K562 (cell line): ENCODE results near the gene ZNF652. TPM values are rescaled to one million over a fixed set of nuclear protein-coding genes. Genes with fewer than 3 reads are reported as not detected.
A peak's percentile ranks its signal among the peaks of the same experiment; 100 is the strongest.

ENCODE experiments used
- ATAC-seq: fragments of 200-7000 bp; cut with Tn5 transposase; 3 replicates; pipeline ENCODE4 v1.9.1; 2020; ENCODE audit warnings: moderate library complexity
- BruUV-seq: library from RNA; stranded (reverse); fragments of 400-500 nt; replicated peaks from 2 replicates; lab custom pipeline; 2021; lab: Mats Ljungman, UMichigan
- CTCF ChIA-PET: fragments of 300-600 bp; formaldehyde crosslinking; extraction: SDS; loops from one replicate; lab custom pipeline; 2021; ENCODE audit warnings: low intra/inter-chr PET ratio; lab: Yijun Ruan, JAX
- POLR2A ChIA-PET: fragments of 300-600, 350-650 bp; sonication (Branson Sonifier 250); formaldehyde crosslinking; extraction: SDS; loops from one replicate; lab custom pipeline; 2021; ENCODE audit warnings: antibody characterized with exemption, inconsistent platforms; lab: Yijun Ruan, JAX
- DNase-seq, 4 experiments: peaks; one replicate each; pipeline versions ENCODE4 v3.0.0 to v3.0.0-alpha.2; 2011 to 2018; ENCODE audit warnings: low spot score in 3 of 4, mixed read lengths in 3 of 4; ENCODE audit errors: extremely low read depth in 1 of 4
- FAIRE-seq: peaks from 2 replicates; lab custom pipeline; 2011; peaks lifted over from hg19 to GRCh38; lab: Jason Lieb, UNC
- H2AFZ ChIP-seq: 2 replicates; pipeline ENCODE4 v1.6.0; 2011; ENCODE audit warnings: low read depth, low read length, control low read depth, inconsistent platforms
- H3K27ac ChIP-seq: fragments of 200-600 bp; 3 replicates; pipeline ENCODE4 v1.8.0; 2011; ENCODE audit warnings: low read depth, mild to moderate bottlenecking, control low read depth, inconsistent platforms, low read length, moderate library complexity, mixed read lengths; ENCODE audit errors: extremely low read depth
- H3K27me3 ChIP-seq, 2 experiments: fragments of 300-600 bp in 1 of 2; 2 replicates in 1 of 2; 3 replicates in 1 of 2; pipeline versions ENCODE4 v1.6.0 to v1.8.0; 2011; ENCODE audit warnings: inconsistent platforms in 2 of 2, low read length in 2 of 2, mild to moderate bottlenecking in 1 of 2, mixed read lengths in 1 of 2, moderate library complexity in 1 of 2; ENCODE audit not compliant: control insufficient read depth in 2 of 2, insufficient read depth in 2 of 2
- H3K36me3 ChIP-seq: fragments of 300-600 bp; 3 replicates; pipeline ENCODE4 v1.8.0; 2011; ENCODE audit warnings: mild to moderate bottlenecking, low read length, inconsistent platforms; ENCODE audit not compliant: control insufficient read depth, insufficient read depth
- H3K4me1 ChIP-seq, 2 experiments: fragments of 200-600 bp in 1 of 2; replicated peaks in 1 of 2; 2 replicates in 1 of 2; 3 replicates in 1 of 2; pipeline versions ENCODE4 v1.5.1 to v1.8.0; 2011; ENCODE audit warnings: inconsistent platforms in 2 of 2, low read length in 2 of 2, mild to moderate bottlenecking in 1 of 2, mixed read lengths in 1 of 2, moderate library complexity in 1 of 2; ENCODE audit not compliant: control insufficient read depth in 2 of 2, insufficient read depth in 2 of 2
- H3K4me2 ChIP-seq: 2 replicates; pipeline ENCODE4 v1.6.1; 2011; ENCODE audit warnings: low read length, control low read depth, inconsistent platforms, mixed read lengths; ENCODE audit not compliant: insufficient read depth
- H3K4me3 ChIP-seq: fragments of 200-600 bp; sonication (generic), shearing (Covaris generic); 2 replicates; pipeline ENCODE4 v1.5.1; 2016; ENCODE audit warnings: control low read depth, inconsistent platforms
- H3K79me2 ChIP-seq: fragments of 200-600 bp; 3 replicates; pipeline ENCODE4 v1.8.0; 2011; ENCODE audit warnings: low read length, inconsistent platforms; ENCODE audit not compliant: control insufficient read depth, insufficient read depth
- H3K9ac ChIP-seq, 2 experiments: 2 replicates each; pipeline versions ENCODE4 v1.6.0 to v1.6.1; 2011; ENCODE audit warnings: low read depth in 2 of 2, low read length in 2 of 2, control low read depth in 1 of 2, inconsistent platforms in 1 of 2, mild to moderate bottlenecking in 1 of 2, mixed read lengths in 1 of 2; ENCODE audit not compliant: insufficient read depth in 1 of 2
- H3K9me1 ChIP-seq: one replicate; pipeline ENCODE4 v1.6.0; 2011; ENCODE audit warnings: inconsistent platforms, mild to moderate bottlenecking, low read length, moderate library complexity; ENCODE audit not compliant: control insufficient read depth, insufficient read depth
- H3K9me3 ChIP-seq: replicated peaks from 2 replicates; pipeline ENCODE4 v1.5.1; 2011; ENCODE audit warnings: low read depth, low read length, inconsistent platforms; ENCODE audit not compliant: control insufficient read depth, insufficient read depth
- H4K20me1 ChIP-seq: replicated peaks from 2 replicates; pipeline ENCODE4 v1.6.1; 2011; ENCODE audit warnings: low read length, inconsistent platforms, mixed read lengths; ENCODE audit not compliant: control insufficient read depth, insufficient read depth
- CBFB ChIP-seq: sonication (generic); formaldehyde crosslinking; IDR thresholded peaks from 2 replicates; pipeline ENCODE4 v1.4.0; 2020; ENCODE audit warnings: mild to moderate bottlenecking, missing genetic modification reagents
- GATAD2B ChIP-seq: fragments of 450-650 bp; IDR thresholded peaks from 2 replicates; pipeline ENCODE4 v1.6.1; 2017; ENCODE audit warnings: mild to moderate bottlenecking, borderline replicate concordance
- KLF10 ChIP-seq: fragments of 250-450 bp; sonication (Bioruptor Pico); IDR thresholded peaks from 2 replicates; pipeline ENCODE4 v1.6.1; 2021; ENCODE audit warnings: matching md5 sums
- POLR2A ChIP-seq: fragments of 450-650 bp; conservative IDR thresholded peaks from 2 replicates; pipeline ENCODE4 v1.6.1; 2016
- ZEB2 ChIP-seq: fragments of 450-650 bp; IDR thresholded peaks from 2 replicates; pipeline ENCODE4 v1.6.1; 2016
- WGBS: fragments of 100-300 bp; shearing (Covaris generic); methylation state at CpG from one replicate; pipeline ENCODE4 v1.1.6; 2016; ENCODE audit warnings: low coverage, mixed read lengths; ENCODE audit not compliant: insufficient coverage; ENCODE audit errors: missing lambda C conversion rate; 5-methylcytosine and 5-hydroxymethylcytosine counted together
- in situ Hi-C: fragments of 300-500 bp; cut with MboI; formaldehyde crosslinking; loops from 4 replicates; pipeline ENCODE4 v1.15.0; 2018; ENCODE audit warnings: inconsistent platforms, mixed read lengths
- intact Hi-C: fragments of 100-400 bp; cut with micrococcal nuclease; formaldehyde crosslinking; loops from 2 replicates; pipeline ENCODE4 v1.14.2; 2022
- microRNA-seq: library from miRNA; unstranded; fragments of <30 nt; microRNA quantifications from one replicate; pipeline ENCODE4, GENCODE V29; 2018; ENCODE audit warnings: borderline microRNAs expressed
- polyA plus RNA-seq, 8 experiments: library from polyadenylated mRNA; depleted of rRNA in 4 of 8; stranded (reverse) in 5 of 8; unstranded in 3 of 8; fragments of >200 nt; fragmentation: Nextera tagmentation in 2 of 8; fragmentation: Illumina TruSeq in 1 of 8; extraction: Ambion mirVana in 2 of 8; extraction: Trizol in 1 of 8; gene quantifications; 2 replicates each; pipeline versions ENCODE4 v1.2.1 to v1.2.3, GENCODE V29; 2011 to 2014; ENCODE audit warnings: inconsistent platforms in 1 of 8, missing spikeins in 1 of 8
- small RNA-seq: library from RNA; depleted of rRNA; stranded (forward); fragments of <200 nt; gene quantifications from one replicate; pipeline ENCODE3, GENCODE V24; 2014
- total RNA-seq, 7 experiments: library from RNA; depleted of rRNA in 6 of 7; stranded (reverse); fragments of >200 nt in 6 of 7; fragmentation: Illumina TruSeq in 2 of 7; extraction: Trizol in 2 of 7; gene quantifications; 2 replicates each; pipeline versions ENCODE4 v1.2.1 to v1.2.3, GENCODE V29; 2011 to 2021; ENCODE audit warnings: low replicate concordance in 1 of 7
- TF ChIP-seq, protein P1 (sequence below), 2 experiments: fragments of 200-800 bp in 1 of 2; sonication (Bioruptor generic) in 1 of 2; sonication (generic) in 1 of 2; formaldehyde crosslinking in 1 of 2; IDR thresholded peaks in 1 of 2; conservative IDR thresholded peaks in 1 of 2; 2 replicates each; pipeline versions ENCODE4 v1.5.0 to v1.6.1; 2016 to 2020; ENCODE audit warnings: missing compliant biosample characterization in 1 of 2, missing genetic modification characterization in 1 of 2, missing genetic modification reagents in 1 of 2
- TF ChIP-seq, protein P2 (sequence below), 2 experiments: fragments of 250-450 bp in 1 of 2; fragments of 450-650 bp in 1 of 2; sonication (Bioruptor Pico) in 1 of 2; IDR thresholded peaks; 2 replicates each; pipeline versions ENCODE4 v1.6.1 to v1.8.0; 2016 to 2021; ENCODE audit warnings: mild to moderate bottlenecking in 2 of 2, moderate library complexity in 2 of 2, missing compliant biosample characterization in 1 of 2, missing genetic modification characterization in 1 of 2

ZNF652 gene
- total and polyA plus RNA-seq, 9 of the 15 experiments (the other 6 are each of a cell fraction or from before 2014, with no cell fraction given) = 5.1 to 15.5 (median 7.8) TPM

GRCh38 chr17:49244839-49245238, 117.2 kb downstream of the ZNF652 start:
- no peak for ATAC-seq
- TF ChIP-seq ZEB2 = no peak
- TF ChIP-seq POLR2A = no peak
- TF ChIP-seq, protein P1, sequence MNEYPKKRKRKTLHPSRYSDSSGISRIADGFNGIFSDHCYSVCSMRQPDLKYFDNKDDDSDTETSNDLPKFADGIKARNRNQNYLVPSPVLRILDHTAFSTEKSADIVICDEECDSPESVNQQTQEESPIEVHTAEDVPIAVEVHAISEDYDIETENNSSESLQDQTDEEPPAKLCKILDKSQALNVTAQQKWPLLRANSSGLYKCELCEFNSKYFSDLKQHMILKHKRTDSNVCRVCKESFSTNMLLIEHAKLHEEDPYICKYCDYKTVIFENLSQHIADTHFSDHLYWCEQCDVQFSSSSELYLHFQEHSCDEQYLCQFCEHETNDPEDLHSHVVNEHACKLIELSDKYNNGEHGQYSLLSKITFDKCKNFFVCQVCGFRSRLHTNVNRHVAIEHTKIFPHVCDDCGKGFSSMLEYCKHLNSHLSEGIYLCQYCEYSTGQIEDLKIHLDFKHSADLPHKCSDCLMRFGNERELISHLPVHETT (CRISPR knock-in tag; conservative IDR thresholded peaks at IDR 0.05 in 1 of 2, IDR thresholded peaks at IDR 0.05 in 1 of 2) = no peak
- TF ChIP-seq KLF10 (CRISPR knock-in tag) = no peak
- no peak for TF ChIP-seq CBFB (CRISPR knock-in tag)
- TF ChIP-seq GATAD2B = no peak
- TF ChIP-seq, protein P2, sequence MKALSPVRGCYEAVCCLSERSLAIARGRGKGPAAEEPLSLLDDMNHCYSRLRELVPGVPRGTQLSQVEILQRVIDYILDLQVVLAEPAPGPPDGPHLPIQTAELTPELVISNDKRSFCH (CRISPR knock-in tag; IDR thresholded peaks at IDR 0.05) = no peak
- TF ChIP-seq, protein P2 (tag; IDR thresholded peaks at IDR 0.05) = no peak
- in situ Hi-C loops = no loop called here
- Histone ChIP-seq H2AFZ (peak overlapping the region; percentile 24; the same call in 1 of the 2 replicates), H3K9ac (no peak overlapping the region; a peak in 1 of 4 replicates), H3K36me3 (no peaks in the 10 kb centered on the region), H3K79me2 (no peaks in the 10 kb centered on the region), H3K4me1 (peaks cover 19 to 20% of the 10 kb centered on the region in 2 experiments), H3K4me2 (no peak overlapping the region), H3K9me1 (no peaks in the 10 kb centered on the region), H4K20me1 (no peaks in the 10 kb centered on the region), H3K9me3 (no peaks in the 10 kb centered on the region), H3K4me3 (no peak overlapping the region), H3K27me3 (no peaks in the 10 kb centered on the region), H3K27ac (no peak overlapping the region)
- no peak for FAIRE-seq
- ChIA-PET CTCF (no interaction called here), POLR2A (no interaction called here)
- BruUV-seq = no TSS peak
- 31% methylated on average over 4 of the region's 4 CpGs for WGBS
- intact Hi-C loops = no loop called here
- no peak for DNase-seq

Small RNA genes lying within 50 kb of the gene (microRNA-seq; reads per million reads assigned to microRNA genes)
- not detected for gene MIR6129

Small RNA genes lying within 50 kb of the gene (small RNA-seq; reads per million reads assigned to genes)
- gene MIR6129 = not detected

Other genes with a start within 250 kb of the ZNF652 start
- not detected in 2 replicates for gene B4GALNT2, start 229.5 kb downstream of the ZNF652 start, total RNA-seq (2014; rRNA removed)
- gene B4GALNT2, start 229.5 kb downstream of the ZNF652 start, total RNA-seq (2014; rRNA removed; fragmentation: Illumina TruSeq; extraction: Trizol) = not detected in 2 replicates
- not detected in 2 replicates for gene B4GALNT2, start 229.5 kb downstream of the ZNF652 start, total RNA-seq (2015; rRNA removed; fragmentation: Illumina TruSeq; extraction: Trizol)
- gene B4GALNT2, start 229.5 kb downstream of the ZNF652 start, total RNA-seq (2021) = 0.04 TPM in 1 of 2 replicates, not detected in the other
- not detected in 2 replicates for gene B4GALNT2, start 229.5 kb downstream of the ZNF652 start, polyA plus RNA-seq (2011; rRNA removed)
- gene B4GALNT2, start 229.5 kb downstream of the ZNF652 start, polyA plus RNA-seq (2014; fragmentation: Illumina TruSeq; extraction: Trizol) = not detected in 2 replicates
- gene B4GALNT2, start 229.5 kb downstream of the ZNF652 start, polyA plus RNA-seq (2014; fragmentation: Nextera tagmentation; extraction: Ambion mirVana) = not detected
- not detected in 2 replicates for gene B4GALNT2, start 229.5 kb downstream of the ZNF652 start, polyA plus RNA-seq (2014; rRNA removed)
- not detected in 2 replicates for gene GNGT2, start 151.7 kb downstream of the ZNF652 start, total RNA-seq (2014; rRNA removed)
- not detected in 2 replicates for gene GNGT2, start 151.7 kb downstream of the ZNF652 start, total RNA-seq (2014; rRNA removed; fragmentation: Illumina TruSeq; extraction: Trizol)
- not detected in 2 replicates for gene GNGT2, start 151.7 kb downstream of the ZNF652 start, total RNA-seq (2015; rRNA removed; fragmentation: Illumina TruSeq; extraction: Trizol)
- not detected in 2 replicates for gene GNGT2, start 151.7 kb downstream of the ZNF652 start, total RNA-seq (2021)
- gene GNGT2, start 151.7 kb downstream of the ZNF652 start, polyA plus RNA-seq (2011; rRNA removed) = not detected in 2 replicates
- gene GNGT2, start 151.7 kb downstream of the ZNF652 start, polyA plus RNA-seq (2014; fragmentation: Illumina TruSeq; extraction: Trizol) = not detected in 2 replicates
- not detected for gene GNGT2, start 151.7 kb downstream of the ZNF652 start, polyA plus RNA-seq (2014; fragmentation: Nextera tagmentation; extraction: Ambion mirVana)
- not detected in 2 replicates for gene GNGT2, start 151.7 kb downstream of the ZNF652 start, polyA plus RNA-seq (2014; rRNA removed)
- gene ABI3, start 151.5 kb downstream of the ZNF652 start, total RNA-seq (2014; rRNA removed) = not detected in 2 replicates
- gene ABI3, start 151.5 kb downstream of the ZNF652 start, total RNA-seq (2014; rRNA removed; fragmentation: Illumina TruSeq; extraction: Trizol) = not detected in 2 replicates
- not detected in 2 replicates for gene ABI3, start 151.5 kb downstream of the ZNF652 start, total RNA-seq (2015; rRNA removed; fragmentation: Illumina TruSeq; extraction: Trizol)
- 0.09 TPM in 1 of 2 replicates, not detected in the other for gene ABI3, start 151.5 kb downstream of the ZNF652 start, total RNA-seq (2021)
- not detected in 2 replicates for gene ABI3, start 151.5 kb downstream of the ZNF652 start, polyA plus RNA-seq (2011; rRNA removed)
- not detected in 2 replicates for gene ABI3, start 151.5 kb downstream of the ZNF652 start, polyA plus RNA-seq (2014; fragmentation: Illumina TruSeq; extraction: Trizol)
- gene ABI3, start 151.5 kb downstream of the ZNF652 start, polyA plus RNA-seq (2014; fragmentation: Nextera tagmentation; extraction: Ambion mirVana) = not detected
- gene ABI3, start 151.5 kb downstream of the ZNF652 start, polyA plus RNA-seq (2014; rRNA removed) = not detected in 2 replicates
- gene PHOSPHO1, start 131.5 kb downstream of the ZNF652 start, total RNA-seq (2014; rRNA removed) = 0.16 TPM in 1 of 2 replicates, not detected in the other
- gene PHOSPHO1, start 131.5 kb downstream of the ZNF652 start, total RNA-seq (2014; rRNA removed; fragmentation: Illumina TruSeq; extraction: Trizol) = not detected in 2 replicates
- 0.07 TPM in 1 of 2 replicates, not detected in the other for gene PHOSPHO1, start 131.5 kb downstream of the ZNF652 start, total RNA-seq (2015; rRNA removed; fragmentation: Illumina TruSeq; extraction: Trizol)
- gene PHOSPHO1, start 131.5 kb downstream of the ZNF652 start, total RNA-seq (2021) = 0.13 TPM in 1 of 2 replicates, not detected in the other
- 0.06 TPM in 1 of 2 replicates, not detected in the other for gene PHOSPHO1, start 131.5 kb downstream of the ZNF652 start, polyA plus RNA-seq (2011; rRNA removed)
- not detected in 2 replicates for gene PHOSPHO1, start 131.5 kb downstream of the ZNF652 start, polyA plus RNA-seq (2014; fragmentation: Illumina TruSeq; extraction: Trizol)
- not detected for gene PHOSPHO1, start 131.5 kb downstream of the ZNF652 start, polyA plus RNA-seq (2014; fragmentation: Nextera tagmentation; extraction: Ambion mirVana)
- gene PHOSPHO1, start 131.5 kb downstream of the ZNF652 start, polyA plus RNA-seq (2014; rRNA removed) = not detected in 2 replicates
- 252 and 320 TPM in 2 replicates for gene PHB1, start 52.6 kb upstream of the ZNF652 start, total RNA-seq (2014; rRNA removed)
- gene PHB1, start 52.6 kb upstream of the ZNF652 start, total RNA-seq (2014; rRNA removed; fragmentation: Illumina TruSeq; extraction: Trizol) = 307 and 349 TPM in 2 replicates
- gene PHB1, start 52.6 kb upstream of the ZNF652 start, total RNA-seq (2015; rRNA removed; fragmentation: Illumina TruSeq; extraction: Trizol) = 259 and 265 TPM in 2 replicates
- gene PHB1, start 52.6 kb upstream of the ZNF652 start, total RNA-seq (2021) = 447 and 460 TPM in 2 replicates
- 818 and 879 TPM in 2 replicates for gene PHB1, start 52.6 kb upstream of the ZNF652 start, polyA plus RNA-seq (2011; rRNA removed)
- gene PHB1, start 52.6 kb upstream of the ZNF652 start, polyA plus RNA-seq (2014; fragmentation: Illumina TruSeq; extraction: Trizol) = 486 and 570 TPM in 2 replicates
- 100 to 1,000 TPM; 191 to 412 TPM for gene PHB1, start 52.6 kb upstream of the ZNF652 start, polyA plus RNA-seq (2014; fragmentation: Nextera tagmentation; extraction: Ambion mirVana)
- gene PHB1, start 52.6 kb upstream of the ZNF652 start, polyA plus RNA-seq (2014; rRNA removed) = 322 and 377 TPM in 2 replicates
- gene NGFR, start 133.0 kb upstream of the ZNF652 start, total RNA-seq (2014; rRNA removed) = 0.08 and 0.23 TPM in 2 replicates
- gene NGFR, start 133.0 kb upstream of the ZNF652 start, total RNA-seq (2014; rRNA removed; fragmentation: Illumina TruSeq; extraction: Trizol) = not detected in 2 replicates
- not detected in 2 replicates for gene NGFR, start 133.0 kb upstream of the ZNF652 start, total RNA-seq (2015; rRNA removed; fragmentation: Illumina TruSeq; extraction: Trizol)
- gene NGFR, start 133.0 kb upstream of the ZNF652 start, total RNA-seq (2021) = 0.09 and 0.11 TPM in 2 replicates
- gene NGFR, start 133.0 kb upstream of the ZNF652 start, polyA plus RNA-seq (2011; rRNA removed) = 0.13 and 0.14 TPM in 2 replicates
- 0.04 and 0.07 TPM in 2 replicates for gene NGFR, start 133.0 kb upstream of the ZNF652 start, polyA plus RNA-seq (2014; fragmentation: Illumina TruSeq; extraction: Trizol)
- gene NGFR, start 133.0 kb upstream of the ZNF652 start, polyA plus RNA-seq (2014; fragmentation: Nextera tagmentation; extraction: Ambion mirVana) = not detected
- gene NGFR, start 133.0 kb upstream of the ZNF652 start, polyA plus RNA-seq (2014; rRNA removed) = 0.11 and 0.20 TPM in 2 replicates
- gene NXPH3, start 213.6 kb upstream of the ZNF652 start, total RNA-seq (2014; rRNA removed) = 0.05 and 0.16 TPM in 2 replicates
- 0.07 and 0.10 TPM in 2 replicates for gene NXPH3, start 213.6 kb upstream of the ZNF652 start, total RNA-seq (2014; rRNA removed; fragmentation: Illumina TruSeq; extraction: Trizol)
- gene NXPH3, start 213.6 kb upstream of the ZNF652 start, total RNA-seq (2015; rRNA removed; fragmentation: Illumina TruSeq; extraction: Trizol) = 0.04 and 0.08 TPM in 2 replicates
- 0.13 and 0.27 TPM in 2 replicates for gene NXPH3, start 213.6 kb upstream of the ZNF652 start, total RNA-seq (2021)
- gene NXPH3, start 213.6 kb upstream of the ZNF652 start, polyA plus RNA-seq (2011; rRNA removed) = 0.06 and 0.14 TPM in 2 replicates
- 0.17 and 0.18 TPM in 2 replicates for gene NXPH3, start 213.6 kb upstream of the ZNF652 start, polyA plus RNA-seq (2014; fragmentation: Illumina TruSeq; extraction: Trizol)
- gene NXPH3, start 213.6 kb upstream of the ZNF652 start, polyA plus RNA-seq (2014; fragmentation: Nextera tagmentation; extraction: Ambion mirVana) = not detected
- gene NXPH3, start 213.6 kb upstream of the ZNF652 start, polyA plus RNA-seq (2014; rRNA removed) = 0.05 and 0.08 TPM in 2 replicates